ENCODE measurements around the gene CDIP1.

Gene CDIP1

DNA sequence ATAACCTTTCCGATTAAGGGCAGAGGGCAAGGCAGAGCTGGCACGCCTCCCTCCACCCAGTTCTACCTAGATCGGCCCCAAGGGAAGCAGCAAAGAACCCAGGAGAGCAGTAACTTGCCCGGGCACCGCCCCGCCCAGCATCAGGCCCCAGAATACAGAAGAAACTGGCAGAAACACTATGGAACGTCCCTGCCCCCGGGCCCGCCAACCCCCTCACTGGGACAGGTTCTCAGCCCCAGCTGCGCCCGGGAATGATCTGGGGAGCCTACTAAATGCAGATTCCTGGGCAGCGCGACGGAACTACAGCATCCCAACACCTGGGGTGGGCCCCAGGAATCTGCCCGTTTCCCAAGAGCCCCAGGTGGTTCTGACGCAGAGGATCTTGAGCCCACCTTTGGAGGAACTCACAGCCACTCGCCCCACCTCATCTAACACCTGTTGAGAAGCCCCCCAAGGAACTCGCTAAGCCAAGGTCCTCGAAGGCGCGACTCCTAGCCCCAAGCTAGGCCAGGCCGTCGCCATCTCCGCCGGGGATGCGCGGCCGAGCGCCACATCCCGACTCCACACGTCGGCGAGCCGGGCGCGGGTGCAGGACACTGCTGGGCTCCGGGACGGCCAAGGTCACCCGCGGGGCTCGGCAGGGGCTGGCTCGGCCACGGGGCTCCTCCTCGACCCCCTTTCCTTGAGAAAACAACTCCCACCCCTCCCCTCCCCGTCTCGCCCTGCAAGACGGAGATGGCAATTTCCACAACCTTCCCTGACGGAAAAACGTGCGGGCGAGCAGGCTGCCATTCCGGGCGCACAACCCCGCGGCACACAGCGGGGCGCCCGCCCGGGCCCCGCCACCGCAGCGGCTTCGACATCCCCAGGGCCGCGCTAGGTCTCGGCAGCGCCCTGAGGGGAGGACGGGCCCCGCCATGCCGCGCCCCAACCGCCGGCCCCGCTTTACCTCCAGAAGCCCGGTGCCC lies 913 bp downstream of the CDIP1 start:
- Histone ChIP-seq H3K4me1 (ENCODE audit: control insufficient read depth, low read length) (peaks cover 8% of the 10 kb centered on the region), H3K27ac (ENCODE audit: low read depth, low read length) (no peak overlapping the region), H3K27me3 (ENCODE audit: control insufficient read depth, low read length) (peaks cover 32% of the 10 kb centered on the region), H4K20me1 (ENCODE audit: control insufficient read depth, insufficient read depth, low read depth, low read length) (no peaks in the 10 kb centered on the region), H3K9me3 (ENCODE audit: control insufficient read depth, insufficient read depth, low read length) (peaks cover 14% of the 10 kb centered on the region), H3K79me2 (ENCODE audit: control insufficient read depth, low read length) (no peaks in the 10 kb centered on the region), H3F3A (ENCODE audit: control insufficient read depth, insufficient read depth) (no peaks in the 10 kb centered on the region), H3K36me3 (ENCODE audit: control insufficient read depth, low read length) (no peaks in the 10 kb centered on the region), H3K4me3 (ENCODE audit: low read length) (peak overlapping the region; percentile 73; the same call in 1 of the 2 replicates), H3K4me2 (ENCODE audit: low read length) (peak overlapping the region; percentile 75), H3K9me2 (replicated peaks; ENCODE audit: control insufficient read depth, low read length) (no peaks in the 10 kb centered on the region)
- TF ChIP-seq, protein P1, sequence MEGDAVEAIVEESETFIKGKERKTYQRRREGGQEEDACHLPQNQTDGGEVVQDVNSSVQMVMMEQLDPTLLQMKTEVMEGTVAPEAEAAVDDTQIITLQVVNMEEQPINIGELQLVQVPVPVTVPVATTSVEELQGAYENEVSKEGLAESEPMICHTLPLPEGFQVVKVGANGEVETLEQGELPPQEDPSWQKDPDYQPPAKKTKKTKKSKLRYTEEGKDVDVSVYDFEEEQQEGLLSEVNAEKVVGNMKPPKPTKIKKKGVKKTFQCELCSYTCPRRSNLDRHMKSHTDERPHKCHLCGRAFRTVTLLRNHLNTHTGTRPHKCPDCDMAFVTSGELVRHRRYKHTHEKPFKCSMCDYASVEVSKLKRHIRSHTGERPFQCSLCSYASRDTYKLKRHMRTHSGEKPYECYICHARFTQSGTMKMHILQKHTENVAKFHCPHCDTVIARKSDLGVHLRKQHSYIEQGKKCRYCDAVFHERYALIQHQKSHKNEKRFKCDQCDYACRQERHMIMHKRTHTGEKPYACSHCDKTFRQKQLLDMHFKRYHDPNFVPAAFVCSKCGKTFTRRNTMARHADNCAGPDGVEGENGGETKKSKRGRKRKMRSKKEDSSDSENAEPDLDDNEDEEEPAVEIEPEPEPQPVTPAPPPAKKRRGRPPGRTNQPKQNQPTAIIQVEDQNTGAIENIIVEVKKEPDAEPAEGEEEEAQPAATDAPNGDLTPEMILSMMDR (IDR thresholded peaks at IDR 0.05; ENCODE audit: low read depth, low read length, poor library complexity, severe bottlenecking) = no peak
- TF ChIP-seq EZH2phosphoT487 (IDR thresholded peaks at IDR 0.05; ENCODE audit: borderline replicate concordance, low read length) = no peak

DNA sequence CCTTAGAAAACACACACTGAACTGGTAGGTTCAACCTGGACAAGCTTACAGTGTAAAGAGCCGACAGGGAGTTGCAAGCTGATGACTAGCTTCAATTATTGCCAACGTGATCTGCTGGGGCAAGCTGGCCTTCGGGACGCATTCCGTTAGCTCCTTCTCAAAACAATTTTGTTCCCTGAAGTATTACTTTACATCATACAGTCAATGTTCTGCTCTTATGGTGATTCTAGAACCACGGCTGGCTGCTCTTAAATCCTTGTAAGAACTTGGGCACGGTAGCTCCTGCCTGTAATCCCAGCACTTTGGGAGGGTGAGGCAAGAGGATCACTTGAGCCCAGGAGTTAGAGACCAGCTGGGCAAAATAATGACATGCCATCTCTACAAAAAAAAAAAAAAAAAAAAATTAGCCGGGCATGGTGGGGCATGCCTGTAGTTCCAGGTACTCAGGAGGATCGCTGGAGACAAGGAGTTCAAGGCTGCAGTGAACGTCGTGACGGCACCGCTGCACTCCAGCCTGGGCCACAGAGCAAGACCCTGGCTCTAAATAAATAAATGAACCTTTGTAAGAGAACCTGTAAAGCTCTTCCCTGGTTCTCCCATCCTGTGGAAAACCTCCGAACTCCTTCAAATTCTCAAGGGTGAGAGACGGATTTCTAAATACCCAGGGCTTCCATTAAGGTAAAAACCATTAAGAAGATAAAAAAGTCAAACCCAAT lies 2.0 kb downstream of the CDIP1 start:
- Histone ChIP-seq H3K79me2 (ENCODE audit: control insufficient read depth, low read length) (no peaks in the 10 kb centered on the region), H3K27ac (ENCODE audit: low read depth, low read length) (no peak overlapping the region), H3K36me3 (ENCODE audit: control insufficient read depth, low read length) (no peaks in the 10 kb centered on the region), H3K9me2 (replicated peaks; ENCODE audit: control insufficient read depth, low read length) (no peaks in the 10 kb centered on the region), H3K27me3 (ENCODE audit: control insufficient read depth, low read length) (peaks cover 28% of the 10 kb centered on the region), H3K4me2 (ENCODE audit: low read length) (no peak overlapping the region), H3F3A (ENCODE audit: control insufficient read depth, insufficient read depth) (no peaks in the 10 kb centered on the region), H4K20me1 (ENCODE audit: control insufficient read depth, insufficient read depth, low read depth, low read length) (no peaks in the 10 kb centered on the region), H3K4me1 (ENCODE audit: control insufficient read depth, low read length) (peaks cover 8% of the 10 kb centered on the region), H3K4me3 (ENCODE audit: low read length) (no peak overlapping the region), H3K9me3 (ENCODE audit: control insufficient read depth, insufficient read depth, low read length) (peaks cover 14% of the 10 kb centered on the region)
- TF ChIP-seq, protein P1 (IDR thresholded peaks at IDR 0.05; ENCODE audit: low read depth, low read length, poor library complexity, severe bottlenecking) = no peak
- TF ChIP-seq EZH2phosphoT487 (IDR thresholded peaks at IDR 0.05; ENCODE audit: borderline replicate concordance, low read length) = no peak

DNA sequence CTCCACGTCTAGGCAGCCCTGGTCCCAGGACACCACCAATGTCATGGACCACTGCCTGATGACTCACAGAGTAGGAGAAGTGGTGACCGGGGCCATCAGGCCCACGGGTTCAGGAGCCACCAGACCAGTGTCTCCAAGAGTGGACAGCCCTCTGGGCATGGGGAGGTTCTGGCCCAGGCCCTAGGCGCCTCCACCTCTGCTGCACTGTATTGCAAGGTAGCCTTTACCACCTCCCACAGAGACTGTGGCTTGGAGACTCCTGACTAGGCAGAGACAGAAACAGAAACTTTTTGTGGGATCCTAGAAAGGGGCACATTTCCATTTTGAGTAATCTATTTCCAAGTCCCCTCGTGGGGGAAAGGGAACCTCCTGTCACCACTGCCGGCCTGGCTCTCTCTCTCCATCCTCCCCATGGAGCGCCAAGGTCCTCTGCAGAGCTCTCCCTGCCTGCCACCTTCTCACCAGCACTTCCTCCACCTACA lies 2.9 kb downstream of the CDIP1 start:
- Histone ChIP-seq H3K4me1 (ENCODE audit: control insufficient read depth, low read length) (peaks cover 8% of the 10 kb centered on the region), H3K9me3 (ENCODE audit: control insufficient read depth, insufficient read depth, low read length) (peaks cover 14% of the 10 kb centered on the region), H3K27ac (ENCODE audit: low read depth, low read length) (no peak overlapping the region), H3K4me3 (ENCODE audit: low read length) (no peak overlapping the region), H3K4me2 (ENCODE audit: low read length) (no peak overlapping the region), H3F3A (ENCODE audit: control insufficient read depth, insufficient read depth) (no peaks in the 10 kb centered on the region), H3K9me2 (replicated peaks; ENCODE audit: control insufficient read depth, low read length) (no peaks in the 10 kb centered on the region), H3K27me3 (ENCODE audit: control insufficient read depth, low read length) (peaks cover 28% of the 10 kb centered on the region), H4K20me1 (ENCODE audit: control insufficient read depth, insufficient read depth, low read depth, low read length) (no peaks in the 10 kb centered on the region), H3K79me2 (ENCODE audit: control insufficient read depth, low read length) (no peaks in the 10 kb centered on the region), H3K36me3 (ENCODE audit: control insufficient read depth, low read length) (no peaks in the 10 kb centered on the region)
- TF ChIP-seq EZH2phosphoT487 (IDR thresholded peaks at IDR 0.05; ENCODE audit: borderline replicate concordance, low read length) = no peak

All from DOHH2 (cell line).